ENCODE results near the gene TMEM179. TPM values are rescaled to one million over a fixed set of nuclear protein-coding genes. Genes with fewer than 3 reads are reported as not detected.

The TMEM179 gene
- total RNA-seq, 1 experiment from 2014 or later: not detected

DNA sequence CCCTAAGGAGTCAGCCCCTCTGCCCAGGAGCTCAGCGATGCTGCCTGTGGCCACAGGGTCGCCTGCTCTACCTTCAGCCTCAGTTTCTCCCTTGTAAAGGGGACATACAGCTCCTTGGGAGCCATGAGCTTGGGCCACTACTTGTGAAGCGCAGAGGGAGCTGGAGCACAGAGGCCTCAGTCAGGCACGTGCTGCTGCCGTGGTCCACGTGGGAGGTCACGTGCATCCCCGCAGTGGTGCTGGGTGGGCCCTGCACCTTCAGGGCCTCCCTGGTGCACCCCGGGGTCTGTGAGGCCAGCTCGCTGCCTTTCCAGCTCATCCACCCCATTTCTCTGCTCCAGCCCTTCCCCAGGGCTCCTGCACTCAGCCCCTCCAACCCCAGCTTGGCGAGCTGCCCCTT lies 36.0 kb downstream of the TMEM179 start:
- H3K4me3 Mint-ChIP-seq (ENCODE audit: low read depth, unreplicated experiment): no peak overlapping the region
- H3K27ac Mint-ChIP-seq (ENCODE audit: unreplicated experiment): no peak overlapping the region
- H3K4me1 Mint-ChIP-seq (ENCODE audit: low read depth, unreplicated experiment): no peaks in the 10 kb centered on the region
- CTCF ChIA-PET: interaction anchor here (0.7 kb wide), 1 partner anchor 139 kb away, joined by 4 read pairs; no protein-coding TSS in a partner anchor
- intact Hi-C loops (cut with micrococcal nuclease; ENCODE audit: unreplicated experiment): no loop called here
- H3K36me3 Mint-ChIP-seq (ENCODE audit: insufficient read depth, unreplicated experiment): no peaks in the 10 kb centered on the region
- DNase-seq: no peak
- BruUV-seq (replicated peaks): no TSS peak
- H3K9me3 Mint-ChIP-seq (ENCODE audit: low read depth, unreplicated experiment): no peaks in the 10 kb centered on the region
- peaks cover 92% of the 10 kb centered on the region for H3K27me3 Mint-ChIP-seq (ENCODE audit: unreplicated experiment)
- TF ChIP-seq, protein P1, sequence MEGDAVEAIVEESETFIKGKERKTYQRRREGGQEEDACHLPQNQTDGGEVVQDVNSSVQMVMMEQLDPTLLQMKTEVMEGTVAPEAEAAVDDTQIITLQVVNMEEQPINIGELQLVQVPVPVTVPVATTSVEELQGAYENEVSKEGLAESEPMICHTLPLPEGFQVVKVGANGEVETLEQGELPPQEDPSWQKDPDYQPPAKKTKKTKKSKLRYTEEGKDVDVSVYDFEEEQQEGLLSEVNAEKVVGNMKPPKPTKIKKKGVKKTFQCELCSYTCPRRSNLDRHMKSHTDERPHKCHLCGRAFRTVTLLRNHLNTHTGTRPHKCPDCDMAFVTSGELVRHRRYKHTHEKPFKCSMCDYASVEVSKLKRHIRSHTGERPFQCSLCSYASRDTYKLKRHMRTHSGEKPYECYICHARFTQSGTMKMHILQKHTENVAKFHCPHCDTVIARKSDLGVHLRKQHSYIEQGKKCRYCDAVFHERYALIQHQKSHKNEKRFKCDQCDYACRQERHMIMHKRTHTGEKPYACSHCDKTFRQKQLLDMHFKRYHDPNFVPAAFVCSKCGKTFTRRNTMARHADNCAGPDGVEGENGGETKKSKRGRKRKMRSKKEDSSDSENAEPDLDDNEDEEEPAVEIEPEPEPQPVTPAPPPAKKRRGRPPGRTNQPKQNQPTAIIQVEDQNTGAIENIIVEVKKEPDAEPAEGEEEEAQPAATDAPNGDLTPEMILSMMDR (IDR thresholded peaks at IDR 0.05; ENCODE audit: unreplicated experiment): no peak

DNA sequence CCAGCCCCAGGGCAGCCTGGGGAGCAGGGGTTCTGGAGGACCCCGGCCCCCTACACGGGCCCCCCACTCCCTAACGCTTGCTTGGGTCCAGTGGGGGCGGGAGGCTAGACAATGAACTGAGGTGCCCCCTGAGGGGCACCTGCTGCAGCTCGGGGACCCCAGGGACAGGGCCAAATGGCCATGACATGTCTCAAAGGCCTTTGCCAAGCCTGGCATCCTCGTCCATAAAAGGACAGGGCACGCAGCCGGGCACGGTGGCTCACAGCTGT lies 36.7 kb downstream of the TMEM179 start:
- BruUV-seq (replicated peaks): no TSS peak
- intact Hi-C loops (cut with micrococcal nuclease; ENCODE audit: unreplicated experiment): no loop called here
- CTCF ChIA-PET: no interaction called here
- Mint-ChIP-seq H3K9me3 (ENCODE audit: low read depth, unreplicated experiment) (no peaks in the 10 kb centered on the region), H3K27me3 (ENCODE audit: unreplicated experiment) (peaks cover 92% of the 10 kb centered on the region), H3K4me3 (ENCODE audit: low read depth, unreplicated experiment) (no peak overlapping the region), H3K36me3 (ENCODE audit: insufficient read depth, unreplicated experiment) (no peaks in the 10 kb centered on the region), H3K4me1 (ENCODE audit: low read depth, unreplicated experiment) (no peaks in the 10 kb centered on the region), H3K27ac (ENCODE audit: unreplicated experiment) (no peak overlapping the region)
- DNase-seq: no peak
- TF ChIP-seq, protein P1 (IDR thresholded peaks at IDR 0.05; ENCODE audit: unreplicated experiment): no peak

GRCh38 chr14:104567141-104567956 lies 37.2 kb downstream of the TMEM179 start:
- H3K4me1 Mint-ChIP-seq (ENCODE audit: low read depth, unreplicated experiment): no peaks in the 10 kb centered on the region
- CTCF ChIA-PET: no interaction called here
- no peak overlapping the region for H3K4me3 Mint-ChIP-seq (ENCODE audit: low read depth, unreplicated experiment)
- no peaks in the 10 kb centered on the region for H3K36me3 Mint-ChIP-seq (ENCODE audit: insufficient read depth, unreplicated experiment)
- H3K27ac Mint-ChIP-seq (ENCODE audit: unreplicated experiment): no peak overlapping the region
- no peaks in the 10 kb centered on the region for H3K9me3 Mint-ChIP-seq (ENCODE audit: low read depth, unreplicated experiment)
- intact Hi-C loops (cut with micrococcal nuclease; ENCODE audit: unreplicated experiment): no loop called here
- H3K27me3 Mint-ChIP-seq (ENCODE audit: unreplicated experiment): peaks cover 88% of the 10 kb centered on the region
- TF ChIP-seq, protein P1 (IDR thresholded peaks at IDR 0.05; ENCODE audit: unreplicated experiment): no peak
- BruUV-seq (replicated peaks): no TSS peak
- DNase-seq: no peak

GRCh38 chr14:104564744-104565679 lies 39.6 kb downstream of the TMEM179 start:
- Mint-ChIP-seq H3K4me1 (ENCODE audit: low read depth, unreplicated experiment) (peaks cover 4% of the 10 kb centered on the region), H3K27me3 (ENCODE audit: unreplicated experiment) (peaks cover 87% of the 10 kb centered on the region), H3K4me3 (ENCODE audit: low read depth, unreplicated experiment) (no peak overlapping the region), H3K36me3 (ENCODE audit: insufficient read depth, unreplicated experiment) (no peaks in the 10 kb centered on the region), H3K9me3 (ENCODE audit: low read depth, unreplicated experiment) (no peaks in the 10 kb centered on the region), H3K27ac (ENCODE audit: unreplicated experiment) (no peak overlapping the region)
- no peak for DNase-seq
- CTCF ChIA-PET: interaction anchor here (0.6 to 1.9 kb wide), 11 partner anchors 9 to 508 kb away, joined by 3 to 7 read pairs (median 4); no protein-coding TSS in a partner anchor
- intact Hi-C loops (cut with micrococcal nuclease; ENCODE audit: unreplicated experiment): loop anchor here (5.0 kb wide), 1 partner anchor 423 kb away; no protein-coding TSS in a partner anchor
- TF ChIP-seq, protein P1 (IDR thresholded peaks at IDR 0.05; ENCODE audit: unreplicated experiment): no peak
- BruUV-seq (replicated peaks): no TSS peak

Measured in Calu3 (cell line).